ENCODE data around the gene ABLIM3.

ABLIM3 gene

DNA sequence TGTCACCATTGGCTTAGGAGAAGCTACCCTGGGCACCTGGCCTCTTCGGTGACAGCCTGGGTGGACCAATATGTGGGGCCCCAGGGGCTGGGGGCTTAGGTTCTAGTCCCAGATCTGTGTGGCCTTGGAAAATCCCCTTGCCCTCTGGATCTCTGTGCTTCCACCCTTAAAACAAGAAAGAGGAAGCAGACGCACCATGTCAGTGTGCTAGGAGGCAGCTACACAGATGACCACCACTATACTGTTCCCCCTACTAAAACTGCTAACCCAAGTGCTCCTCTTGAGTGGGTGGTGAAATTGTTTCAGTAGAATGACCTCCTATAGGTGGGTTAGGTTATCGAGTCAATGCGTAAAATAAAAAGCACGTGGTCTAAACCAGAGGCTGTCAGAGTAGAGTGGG is 161.3 kb downstream of the ABLIM3 start:
- TF ChIP-seq, protein P1, sequence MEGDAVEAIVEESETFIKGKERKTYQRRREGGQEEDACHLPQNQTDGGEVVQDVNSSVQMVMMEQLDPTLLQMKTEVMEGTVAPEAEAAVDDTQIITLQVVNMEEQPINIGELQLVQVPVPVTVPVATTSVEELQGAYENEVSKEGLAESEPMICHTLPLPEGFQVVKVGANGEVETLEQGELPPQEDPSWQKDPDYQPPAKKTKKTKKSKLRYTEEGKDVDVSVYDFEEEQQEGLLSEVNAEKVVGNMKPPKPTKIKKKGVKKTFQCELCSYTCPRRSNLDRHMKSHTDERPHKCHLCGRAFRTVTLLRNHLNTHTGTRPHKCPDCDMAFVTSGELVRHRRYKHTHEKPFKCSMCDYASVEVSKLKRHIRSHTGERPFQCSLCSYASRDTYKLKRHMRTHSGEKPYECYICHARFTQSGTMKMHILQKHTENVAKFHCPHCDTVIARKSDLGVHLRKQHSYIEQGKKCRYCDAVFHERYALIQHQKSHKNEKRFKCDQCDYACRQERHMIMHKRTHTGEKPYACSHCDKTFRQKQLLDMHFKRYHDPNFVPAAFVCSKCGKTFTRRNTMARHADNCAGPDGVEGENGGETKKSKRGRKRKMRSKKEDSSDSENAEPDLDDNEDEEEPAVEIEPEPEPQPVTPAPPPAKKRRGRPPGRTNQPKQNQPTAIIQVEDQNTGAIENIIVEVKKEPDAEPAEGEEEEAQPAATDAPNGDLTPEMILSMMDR (IDR thresholded peaks at IDR 0.05; ENCODE audit: low read length, missing control alignments), result no peak
- no peak overlapping the region for H3K4me3 ChIP-seq (replicated peaks; ENCODE audit: low read depth, low read length)
- DNase-seq (ENCODE audit: low read depth), result no peak

DNA sequence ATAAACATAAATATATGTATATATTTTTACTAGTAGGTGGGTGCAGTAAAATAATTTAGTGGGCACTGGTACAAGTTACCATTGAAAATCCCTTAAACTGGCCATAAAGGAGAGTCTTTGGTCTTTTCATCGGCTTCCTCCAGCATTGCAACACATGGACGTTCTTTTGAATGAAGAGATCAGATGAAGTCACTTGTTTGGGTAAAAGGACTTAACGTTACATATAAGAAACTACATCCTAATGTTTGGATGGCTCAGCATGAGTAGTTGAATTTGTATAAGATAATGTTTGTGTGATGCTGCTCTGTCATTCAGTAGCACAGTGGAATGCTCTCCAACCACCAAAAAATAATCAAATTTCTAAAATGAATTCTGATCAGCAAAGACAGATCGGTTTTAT is 161.9 kb downstream of the ABLIM3 start:
- TF ChIP-seq, protein P1 (IDR thresholded peaks at IDR 0.05; ENCODE audit: low read length, missing control alignments), result no peak
- no peak for DNase-seq (ENCODE audit: low read depth)
- no peak overlapping the region for H3K4me3 ChIP-seq (replicated peaks; ENCODE audit: low read depth, low read length)

DNA sequence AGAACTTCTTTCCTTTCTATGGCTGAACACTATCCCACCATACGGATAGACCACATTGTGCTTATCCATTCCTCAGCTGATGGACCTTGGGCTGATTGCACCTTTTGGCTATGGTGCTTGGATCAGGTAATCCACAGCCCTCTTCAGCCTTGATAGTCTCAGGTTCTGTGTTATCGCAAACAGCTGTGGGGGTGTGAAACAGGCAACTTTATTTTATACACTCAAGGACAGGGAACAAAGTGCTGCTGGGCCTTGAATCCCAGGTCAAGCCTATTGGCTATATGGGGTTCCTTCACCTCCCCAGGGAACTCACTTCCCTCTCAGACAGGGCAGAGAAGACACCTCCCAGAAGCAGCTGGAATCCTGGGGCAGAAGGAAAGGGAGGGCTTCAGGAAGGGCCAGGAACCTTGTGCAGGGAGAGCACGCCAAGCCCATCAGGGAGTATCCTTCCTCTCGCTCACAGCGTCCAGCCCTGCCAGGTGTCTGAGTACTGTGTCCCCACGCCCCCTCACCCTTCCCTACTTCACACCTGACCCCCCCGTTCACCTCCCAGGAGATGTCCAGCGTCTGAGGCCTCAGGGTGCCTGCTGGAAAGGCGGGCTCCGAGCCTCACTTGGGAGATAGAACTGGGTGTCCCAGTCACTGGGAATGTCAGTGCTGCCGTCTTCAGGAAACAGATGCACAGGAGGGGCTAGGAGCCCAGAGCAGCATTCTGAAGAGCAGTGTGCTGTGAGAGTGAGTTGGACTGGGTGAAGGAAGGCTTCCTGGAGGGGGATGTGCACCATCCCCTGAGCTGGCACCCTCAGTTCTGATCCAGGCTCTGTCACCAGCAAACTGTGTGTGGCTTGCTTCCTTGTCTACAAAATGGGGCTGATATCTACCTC is 163.1 kb downstream of the ABLIM3 start:
- TF ChIP-seq, protein P1 (IDR thresholded peaks at IDR 0.05; ENCODE audit: low read length, missing control alignments), result no peak
- no peak overlapping the region for H3K4me3 ChIP-seq (replicated peaks; ENCODE audit: low read depth, low read length)
- no peak for DNase-seq (ENCODE audit: low read depth)

DNA sequence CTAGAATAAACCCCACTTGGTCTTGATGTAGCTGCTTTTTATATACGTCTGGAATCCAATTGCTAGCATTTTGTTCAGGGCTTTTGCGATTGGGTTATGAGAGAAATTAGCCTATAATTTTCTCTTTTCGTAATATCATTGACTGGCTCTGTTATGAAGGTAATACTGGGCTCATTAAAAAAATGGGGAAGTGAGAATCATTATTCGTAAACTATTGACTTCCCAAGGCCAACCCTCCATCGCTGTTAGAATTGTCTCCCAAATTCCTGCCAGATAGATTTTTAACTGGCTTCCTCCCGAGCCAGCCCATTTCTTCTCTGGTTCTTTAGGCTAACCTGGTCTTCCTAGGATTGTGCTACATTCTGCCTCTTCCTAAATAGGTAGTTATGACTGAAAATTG is 168.1 kb downstream of the ABLIM3 start:
- no peak for DNase-seq (ENCODE audit: low read depth)
- H3K4me3 ChIP-seq (replicated peaks; ENCODE audit: low read depth, low read length), result no peak overlapping the region
- TF ChIP-seq, protein P1 (IDR thresholded peaks at IDR 0.05; ENCODE audit: low read length, missing control alignments), result no peak

Measured in fibroblast of pulmonary artery (primary cell).